ENCODE results near the gene BICDL1.
A peak's percentile ranks its signal among the peaks of the same experiment; 100 is the strongest.

The BICDL1 gene

GRCh38 chr12:120069278-120069677 is 80.2 kb downstream of the BICDL1 start:
- H3K36me3 Mint-ChIP-seq = peaks cover 52% of the 10 kb centered on the region in 2 donors
- H3K4me1 Mint-ChIP-seq = peaks cover 0 to 4% of the 10 kb centered on the region in 2 donors
- H3K9me3 Mint-ChIP-seq = no peaks in the 10 kb centered on the region
- H3K4me3 Mint-ChIP-seq = no peak overlapping the region
- H3K27ac Mint-ChIP-seq = no peak overlapping the region
- ATAC-seq (replicated peaks) (no peak), DNase-seq (no peak)
- no peaks in the 10 kb centered on the region for H3K27me3 Mint-ChIP-seq

DNA sequence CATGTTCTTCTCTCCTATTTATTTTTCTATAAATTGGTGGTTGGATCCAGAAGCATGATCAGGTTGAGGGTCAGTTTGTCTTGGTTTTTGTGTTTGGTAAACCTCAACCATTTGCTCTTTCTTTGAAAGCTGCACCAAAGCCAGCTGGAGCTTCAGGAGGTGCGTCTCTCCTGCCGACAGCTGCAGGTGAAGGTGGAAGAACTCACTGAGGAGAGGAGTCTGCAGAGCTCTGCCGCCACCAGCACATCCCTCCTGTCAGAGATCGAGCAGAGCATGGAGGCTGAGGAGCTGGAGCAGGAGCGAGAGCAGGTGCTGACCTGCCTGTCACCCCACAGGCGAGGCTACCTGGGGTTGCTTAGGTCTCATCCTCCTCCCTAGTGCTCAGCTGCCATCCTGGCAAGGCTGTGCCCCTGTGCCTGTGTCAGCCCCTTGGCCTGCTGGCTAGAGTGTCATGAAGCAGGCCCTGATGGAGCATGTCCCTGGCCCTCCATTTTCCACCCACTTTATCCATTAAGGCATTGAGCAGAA is 82.5 kb downstream of the BICDL1 start:
- H3K27ac Mint-ChIP-seq = no peak overlapping the region
- DNase-seq (no peak), ATAC-seq (replicated peaks) (no peak)
- H3K9me3 Mint-ChIP-seq = no peaks in the 10 kb centered on the region
- H3K36me3 Mint-ChIP-seq = peaks cover 42 to 47% of the 10 kb centered on the region in 2 donors
- H3K27me3 Mint-ChIP-seq = no peaks in the 10 kb centered on the region
- H3K4me3 Mint-ChIP-seq = no peak overlapping the region
- H3K4me1 Mint-ChIP-seq = peaks cover 4 to 16% of the 10 kb centered on the region in 2 donors

GRCh38 chr12:120072472-120073249 is 83.6 kb downstream of the BICDL1 start:
- Mint-ChIP-seq H3K4me1 (peaks cover 4 to 16% of the 10 kb centered on the region in 2 donors), H3K27ac (no peak overlapping the region), H3K4me3 (no peak overlapping the region), H3K36me3 (peaks cover 45 to 51% of the 10 kb centered on the region in 2 donors), H3K9me3 (no peaks in the 10 kb centered on the region), H3K27me3 (no peaks in the 10 kb centered on the region)
- no peak for DNase-seq
- ATAC-seq (replicated peaks) = no peak

- peak; percentile 57 to 81 for ATAC-seq (replicated peaks)
- DNase-seq = no peak
- H3K4me3 Mint-ChIP-seq = no peak overlapping the region
Measured at GRCh38 chr12:120075034-120075616, 86.1 kb downstream of the BICDL1 start.

GRCh38 chr12:120076651-120077050 is 87.6 kb downstream of the BICDL1 start:
- H3K9me3 Mint-ChIP-seq = no peaks in the 10 kb centered on the region
- H3K27me3 Mint-ChIP-seq = no peaks in the 10 kb centered on the region
- ATAC-seq (replicated peaks) (no peak), DNase-seq (no peak)
- no peak overlapping the region for H3K27ac Mint-ChIP-seq
- H3K36me3 Mint-ChIP-seq = peaks cover 56 to 58% of the 10 kb centered on the region in 2 donors
- no peak overlapping the region for H3K4me3 Mint-ChIP-seq
- peaks cover 14 to 16% of the 10 kb centered on the region in 2 donors for H3K4me1 Mint-ChIP-seq

More at GRCh38 chr12:120075034-120075616, 86.1 kb downstream of the BICDL1 start:
- H3K4me1 Mint-ChIP-seq = peaks cover 14 to 16% of the 10 kb centered on the region in 2 donors
- peak overlapping the region; percentile 26 for H3K27ac Mint-ChIP-seq
- peaks cover 58% of the 10 kb centered on the region in 2 donors for H3K36me3 Mint-ChIP-seq
- no peaks in the 10 kb centered on the region for H3K9me3 Mint-ChIP-seq
- no peaks in the 10 kb centered on the region for H3K27me3 Mint-ChIP-seq

DNA sequence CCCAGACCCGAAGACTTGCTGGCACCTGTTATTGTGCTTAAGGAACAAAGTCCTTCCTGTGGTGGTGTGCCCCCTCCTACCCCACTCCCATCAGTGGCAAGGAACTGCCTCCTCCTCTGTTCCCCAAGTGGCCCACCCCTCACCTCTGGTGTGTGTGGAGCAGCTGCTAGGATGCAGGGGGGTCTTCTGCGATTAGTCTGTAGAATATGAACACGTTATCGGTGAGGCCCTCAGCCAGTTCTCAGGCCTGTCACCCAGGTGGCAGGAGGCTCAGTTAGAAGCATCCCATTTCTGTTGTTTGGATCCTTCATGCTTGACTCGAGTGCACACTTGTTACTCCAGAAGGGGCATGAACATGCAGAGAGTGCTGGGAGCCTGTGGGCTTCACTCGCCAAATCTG is 88.2 kb downstream of the BICDL1 start:
- H3K9me3 Mint-ChIP-seq = no peaks in the 10 kb centered on the region
- no peak for DNase-seq
- no peak for ATAC-seq (replicated peaks)
- no peaks in the 10 kb centered on the region for H3K27me3 Mint-ChIP-seq
- no peak overlapping the region for H3K4me3 Mint-ChIP-seq
- peaks cover 14 to 16% of the 10 kb centered on the region in 2 donors for H3K4me1 Mint-ChIP-seq
- peaks cover 56 to 59% of the 10 kb centered on the region in 2 donors for H3K36me3 Mint-ChIP-seq
- H3K27ac Mint-ChIP-seq = no peak overlapping the region

- no peaks in the 10 kb centered on the region for H3K27me3 Mint-ChIP-seq
- no peak overlapping the region for H3K4me3 Mint-ChIP-seq
- H3K36me3 Mint-ChIP-seq = peaks cover 45 to 55% of the 10 kb centered on the region in 2 donors
- peaks cover 14 to 16% of the 10 kb centered on the region in 2 donors for H3K4me1 Mint-ChIP-seq
- H3K27ac Mint-ChIP-seq = no peak overlapping the region
- H3K9me3 Mint-ChIP-seq = no peaks in the 10 kb centered on the region
- DNase-seq (no peak), ATAC-seq (replicated peaks) (peak in 1 of 2 donors; percentile 52)
Measured at GRCh38 chr12:120078868-120079267, 89.8 kb downstream of the BICDL1 start.

DNA sequence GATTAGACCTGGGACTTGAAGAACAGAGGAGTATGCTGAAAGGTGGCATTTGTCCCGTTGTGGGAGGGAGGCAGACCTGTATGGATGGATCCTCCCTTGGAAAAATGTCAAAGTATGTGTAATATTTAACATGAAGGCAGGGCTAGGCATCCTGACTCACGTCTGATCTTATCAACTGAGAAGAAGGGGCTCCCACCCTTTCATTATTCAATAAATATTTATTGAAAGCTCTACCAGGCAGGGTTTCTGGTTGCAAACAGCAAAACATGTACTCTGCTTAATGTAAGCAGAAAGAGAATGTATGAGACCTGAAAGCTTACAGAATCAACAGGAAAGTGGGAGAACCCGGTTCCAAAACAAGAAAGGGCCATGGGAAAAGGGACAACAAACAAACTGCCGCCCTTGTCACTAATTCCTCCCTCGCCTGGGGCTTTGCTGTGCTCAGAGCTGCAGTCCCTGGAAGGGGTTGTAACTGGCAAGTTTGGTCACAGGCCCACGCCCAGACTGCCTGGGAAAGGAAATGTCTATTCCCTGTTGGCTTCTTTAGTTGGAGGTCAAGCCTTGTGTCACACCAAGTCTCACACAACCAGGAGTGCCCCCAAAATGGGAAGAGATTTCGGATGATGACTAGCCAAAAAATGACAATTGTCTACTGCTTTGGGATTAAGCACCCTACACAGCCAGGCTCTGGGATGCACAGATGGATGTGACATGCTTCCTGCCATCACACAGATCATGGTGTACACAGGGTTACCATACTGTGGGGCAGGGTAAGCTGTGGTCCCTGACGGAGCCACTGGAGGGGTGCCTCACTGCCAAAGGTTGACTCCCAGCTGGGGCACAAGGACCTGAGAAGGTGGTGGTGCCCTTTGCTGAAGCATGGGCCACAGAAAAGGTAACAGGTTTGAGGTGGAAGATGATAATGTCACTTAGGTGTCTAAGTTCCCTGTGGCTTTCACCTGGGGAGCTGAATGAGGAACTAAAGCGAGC is 90.7 kb downstream of the BICDL1 start:
- Mint-ChIP-seq H3K27ac (peak overlapping the region; percentile 62), H3K9me3 (no peaks in the 10 kb centered on the region), H3K4me3 (no peak overlapping the region), H3K27me3 (no peaks in the 10 kb centered on the region), H3K36me3 (peaks cover 40 to 54% of the 10 kb centered on the region in 2 donors), H3K4me1 (peaks cover 8 to 13% of the 10 kb centered on the region in 2 donors)
- DNase-seq (no peak), ATAC-seq (replicated peaks) (peak in 1 of 2 donors; percentile 12)

GRCh38 chr12:120081641-120082040 is 92.6 kb downstream of the BICDL1 start:
- Mint-ChIP-seq H3K27ac (no peak overlapping the region), H3K4me1 (peaks cover 6 to 10% of the 10 kb centered on the region in 2 donors), H3K9me3 (no peaks in the 10 kb centered on the region), H3K4me3 (no peak overlapping the region), H3K27me3 (no peaks in the 10 kb centered on the region), H3K36me3 (peaks cover 45 to 57% of the 10 kb centered on the region in 2 donors)
- ATAC-seq (replicated peaks) (no peak), DNase-seq (no peak)

GRCh38 chr12:120085920-120086645 is 97.0 kb downstream of the BICDL1 start:
- peak overlapping the region in 1 of 2 donors; percentile 44 for H3K4me3 Mint-ChIP-seq
- no peaks in the 10 kb centered on the region for H3K9me3 Mint-ChIP-seq
- DNase-seq (no peak), ATAC-seq (replicated peaks) (no peak)
- peaks cover 27 to 43% of the 10 kb centered on the region in 2 donors for H3K36me3 Mint-ChIP-seq
- H3K27ac Mint-ChIP-seq = peak overlapping the region; percentile 85
- peaks cover 15 to 24% of the 10 kb centered on the region in 2 donors for H3K4me1 Mint-ChIP-seq
- H3K27me3 Mint-ChIP-seq = no peaks in the 10 kb centered on the region

DNA sequence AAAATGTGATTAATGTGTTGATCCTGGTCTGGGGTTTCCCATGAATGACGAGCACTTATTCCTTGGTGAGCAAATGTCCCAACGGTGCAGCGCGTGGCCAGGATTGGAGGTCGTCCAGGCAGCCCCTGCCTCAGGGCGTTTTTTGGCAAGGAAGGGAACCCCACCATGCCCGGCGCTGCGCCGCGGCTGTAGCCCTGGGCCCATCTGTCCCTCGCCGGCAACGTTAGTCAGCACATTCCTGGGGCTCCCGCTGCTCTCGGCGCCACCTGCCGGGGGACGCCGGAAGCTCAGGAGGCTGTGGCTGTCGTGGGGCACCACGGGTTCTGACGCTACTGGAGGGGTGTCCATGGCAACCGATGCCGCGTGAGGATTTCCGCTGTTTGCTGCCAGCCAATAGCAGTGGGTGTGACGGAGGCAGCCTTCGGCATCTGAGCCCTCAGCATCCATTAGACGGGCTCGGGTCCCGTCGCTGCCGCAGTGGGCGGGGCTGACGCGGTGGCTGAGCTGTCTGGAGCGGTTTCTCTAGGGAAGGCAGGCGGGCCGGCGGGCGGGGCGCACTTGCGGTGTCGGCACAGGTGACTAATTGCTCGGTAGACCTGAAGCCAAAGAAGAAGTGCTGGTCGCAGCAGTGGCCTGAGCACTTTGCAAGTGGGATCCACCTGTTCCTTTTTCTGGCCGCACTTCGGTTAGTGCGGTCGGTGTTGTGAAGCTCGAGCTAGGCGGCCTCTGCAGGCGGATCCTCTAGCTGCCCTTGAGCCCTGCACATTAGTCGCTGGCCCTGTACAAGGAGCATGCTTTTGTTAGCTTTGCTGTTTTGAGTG is 98.0 kb downstream of the BICDL1 start:
- H3K27me3 Mint-ChIP-seq = no peaks in the 10 kb centered on the region
- peaks cover 17 to 24% of the 10 kb centered on the region in 2 donors for H3K4me1 Mint-ChIP-seq
- peaks cover 29 to 44% of the 10 kb centered on the region in 2 donors for H3K36me3 Mint-ChIP-seq
- peak overlapping the region; percentile 91 for H3K27ac Mint-ChIP-seq
- DNase-seq = peak; percentile 99
- peak overlapping the region; percentile 80 to 82 for H3K4me3 Mint-ChIP-seq
- peak; percentile 97 to 98 for ATAC-seq (replicated peaks)
- no peaks in the 10 kb centered on the region for H3K9me3 Mint-ChIP-seq

DNA sequence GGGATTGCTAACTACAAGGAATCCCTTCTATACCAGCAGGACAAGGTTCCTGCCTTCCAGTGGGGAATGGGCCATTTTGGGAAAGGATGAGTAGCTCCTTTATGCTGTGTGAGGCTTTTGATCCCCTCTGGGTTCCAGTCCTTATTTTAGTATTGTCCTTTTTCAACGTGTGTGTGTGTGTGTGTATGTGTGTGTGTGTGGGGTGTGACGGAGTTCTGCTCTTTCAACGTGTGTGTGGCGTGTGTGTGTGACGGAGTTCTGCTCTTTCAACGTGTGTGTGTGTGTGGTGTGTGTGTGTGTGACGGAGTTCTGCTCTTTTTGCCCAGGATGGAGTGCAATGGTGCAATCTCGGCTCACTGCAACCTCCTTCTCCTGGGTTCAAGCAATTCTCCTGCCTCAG is 100.1 kb downstream of the BICDL1 start:
- H3K9me3 Mint-ChIP-seq = no peaks in the 10 kb centered on the region
- no peak for DNase-seq
- H3K4me1 Mint-ChIP-seq = peaks cover 20 to 24% of the 10 kb centered on the region in 2 donors
- H3K36me3 Mint-ChIP-seq = peaks cover 35 to 46% of the 10 kb centered on the region in 2 donors
- H3K27me3 Mint-ChIP-seq = no peaks in the 10 kb centered on the region
- no peak for ATAC-seq (replicated peaks)
- H3K4me3 Mint-ChIP-seq = no peak overlapping the region
- no peak overlapping the region for H3K27ac Mint-ChIP-seq

- Mint-ChIP-seq H3K27ac (no peak overlapping the region), H3K9me3 (no peaks in the 10 kb centered on the region), H3K36me3 (peaks cover 37 to 43% of the 10 kb centered on the region in 2 donors), H3K4me3 (no peak overlapping the region), H3K27me3 (no peaks in the 10 kb centered on the region), H3K4me1 (peaks cover 20 to 24% of the 10 kb centered on the region in 2 donors)
- DNase-seq = no peak
- ATAC-seq (replicated peaks) = no peak
Measured at GRCh38 chr12:120089796-120090195, 100.8 kb downstream of the BICDL1 start.
